OCI-M2 (cell line): ENCODE data around the gene FGGY.
"Not testable (repeated sequence)": the region's sequence is repeated elsewhere in the genome, so short reads cannot be mapped to it uniquely, and the experiment has no call there.

ENCODE experiments used
- DNase-seq: peaks from one replicate; lab custom pipeline; 2025; ENCODE audit not compliant: unreplicated experiment; lab: John Stamatoyannopoulos, UW

The FGGY gene

DNA sequence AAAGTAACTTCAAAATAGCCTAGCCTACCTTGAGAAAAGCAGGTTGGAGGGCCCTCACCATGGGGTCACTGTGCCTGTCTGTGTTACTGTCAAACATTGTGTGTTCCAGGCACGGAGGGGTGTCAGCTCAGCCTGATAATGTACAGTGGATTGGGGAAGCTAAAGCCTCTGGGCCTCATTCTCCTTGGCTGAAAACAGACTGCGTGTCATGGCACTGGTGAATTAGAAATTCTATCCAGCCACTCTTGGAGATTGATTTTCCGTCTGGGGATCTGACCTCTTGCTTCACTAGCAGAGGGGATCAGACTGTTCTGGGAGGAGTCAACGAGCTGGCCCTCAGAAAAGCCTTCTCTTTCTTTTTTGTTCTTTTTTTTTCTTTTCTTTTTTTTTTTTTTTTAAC, 394.4 kb downstream of the FGGY start:
- no peak for DNase-seq

DNA sequence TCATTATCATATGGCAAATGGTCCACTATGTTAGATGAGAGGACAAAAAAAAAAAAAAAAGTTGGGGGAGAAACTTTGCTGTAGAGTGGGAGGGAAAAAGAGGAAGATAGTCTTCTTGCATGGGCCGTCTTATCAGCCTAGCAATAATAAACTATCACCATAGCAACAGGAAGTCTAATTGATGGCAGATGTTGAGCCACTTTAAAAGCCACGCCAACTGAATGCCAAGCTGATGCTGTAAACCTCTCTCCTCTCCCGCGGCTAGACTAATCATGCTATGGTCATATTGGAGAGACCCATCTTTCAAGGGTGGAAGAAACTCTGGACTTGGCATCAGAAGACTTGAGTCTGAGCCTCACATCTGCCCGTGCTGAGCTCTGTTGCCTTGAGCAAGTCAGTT, 395.7 kb downstream of the FGGY start:
- no peak for DNase-seq

- DNase-seq = no peak
These were observed 396.5 kb downstream of the FGGY start for GRCh38 chr1:59693406-59693805.

- no peak for DNase-seq
These were observed 398.4 kb downstream of the FGGY start for GRCh38 chr1:59695252-59695651.

GRCh38 chr1:59696421-59697115, 399.7 kb downstream of the FGGY start:
- DNase-seq = no peak

DNA sequence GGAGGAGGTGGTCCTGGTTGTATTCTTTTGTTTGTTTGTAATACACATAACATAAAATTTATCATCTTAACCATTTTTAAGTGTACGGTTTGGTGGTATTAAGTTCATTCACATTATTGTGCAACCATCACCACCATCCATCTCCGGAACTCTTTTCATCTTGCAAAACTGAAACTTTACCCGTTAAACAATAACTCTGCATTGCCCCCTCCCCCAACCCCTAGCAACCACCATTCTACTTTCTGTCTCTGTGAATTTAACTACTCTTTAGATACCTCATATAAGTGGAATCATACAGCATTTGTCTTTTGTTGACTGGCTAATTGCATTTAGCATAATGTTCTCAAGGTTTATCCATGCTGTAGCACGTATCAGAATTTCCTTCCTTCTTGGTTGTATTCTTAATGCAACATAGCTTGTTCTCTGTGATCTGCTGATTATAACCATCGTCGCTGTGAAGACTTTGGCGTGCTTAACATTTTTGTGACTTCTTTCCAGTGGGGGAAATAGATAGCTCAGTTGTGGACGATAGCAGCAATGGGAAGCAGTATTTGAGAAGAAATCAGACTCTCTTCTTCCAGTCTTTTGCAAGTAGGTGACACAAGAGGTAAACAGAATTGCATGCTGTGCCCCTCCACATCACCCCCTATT, 400.4 kb downstream of the FGGY start:
- no peak for DNase-seq

DNA sequence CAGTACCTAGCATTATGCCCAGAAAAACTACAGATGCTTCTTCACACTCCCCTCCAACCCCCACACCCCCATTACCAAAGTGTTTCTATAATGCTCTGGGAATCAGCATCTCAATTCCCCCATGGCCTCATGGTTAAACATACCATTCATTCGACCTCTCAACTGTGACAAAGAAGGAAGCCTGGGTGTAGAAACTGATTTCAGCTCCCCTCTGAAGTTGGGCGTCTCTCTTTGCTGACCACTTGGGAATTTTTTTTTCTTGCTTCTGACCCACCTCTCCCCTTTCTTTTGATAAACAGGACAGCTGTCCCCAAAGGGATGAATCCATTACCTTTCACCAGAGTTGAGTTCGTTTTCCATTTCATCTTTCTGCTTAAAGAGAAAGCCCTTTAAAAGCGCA, 401.5 kb downstream of the FGGY start:
- DNase-seq = no peak

DNA sequence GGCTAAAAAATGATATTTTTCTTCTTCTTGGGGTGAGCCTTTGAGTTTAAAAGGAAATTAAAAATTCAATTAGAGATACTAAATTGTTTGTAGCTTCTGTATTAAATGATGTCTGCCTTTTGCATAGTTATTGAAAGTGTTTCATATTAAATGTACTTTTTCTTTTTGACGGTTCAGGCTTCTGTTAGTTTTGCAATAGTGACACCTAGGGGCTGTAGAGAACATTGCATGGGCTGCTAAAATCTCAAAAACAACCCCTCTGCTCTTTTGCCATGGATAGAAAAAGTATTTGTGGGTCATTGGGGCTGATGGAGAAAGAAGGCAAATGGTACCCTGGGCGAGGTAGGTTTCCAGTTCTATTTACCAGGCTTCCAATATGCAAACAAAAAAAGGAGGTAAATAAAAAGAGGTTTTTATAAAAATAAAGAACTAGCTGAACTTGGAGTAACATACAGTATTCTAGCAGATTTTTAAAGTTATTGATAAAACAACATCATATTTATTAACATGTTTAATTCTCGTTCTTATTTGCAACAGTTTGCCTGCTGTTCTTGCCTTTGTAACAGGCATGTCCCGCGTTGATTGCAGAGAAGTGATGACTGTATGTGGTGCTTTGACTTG, 402.4 kb downstream of the FGGY start:
- DNase-seq = no peak

GRCh38 chr1:59701376-59701775, 404.5 kb downstream of the FGGY start:
- no peak for DNase-seq

- no peak for DNase-seq
These were observed 406.5 kb downstream of the FGGY start for GRCh38 chr1:59703226-59703917.

- DNase-seq = no peak
These were observed 407.1 kb downstream of the FGGY start for GRCh38 chr1:59703918-59704378.

DNA sequence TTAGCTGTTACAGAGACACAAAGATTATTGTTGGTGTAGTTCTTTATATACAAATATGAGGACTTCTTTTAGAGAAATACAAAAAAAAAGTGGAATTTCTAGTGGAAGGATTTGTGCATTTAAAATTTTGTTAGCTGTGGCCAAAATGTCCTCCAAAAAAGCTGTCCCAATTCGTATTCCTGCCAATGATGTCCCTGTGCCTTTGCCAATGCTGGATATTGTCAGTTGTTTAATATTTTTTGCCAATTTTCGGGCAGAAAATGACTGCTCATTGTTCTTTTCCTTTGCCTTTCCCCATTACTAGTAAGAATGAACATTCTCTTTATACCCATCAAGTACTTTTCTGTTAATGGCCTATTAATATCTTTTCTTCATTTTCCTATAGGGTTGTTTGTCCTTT, 407.8 kb downstream of the FGGY start:
- DNase-seq = no peak

DNA sequence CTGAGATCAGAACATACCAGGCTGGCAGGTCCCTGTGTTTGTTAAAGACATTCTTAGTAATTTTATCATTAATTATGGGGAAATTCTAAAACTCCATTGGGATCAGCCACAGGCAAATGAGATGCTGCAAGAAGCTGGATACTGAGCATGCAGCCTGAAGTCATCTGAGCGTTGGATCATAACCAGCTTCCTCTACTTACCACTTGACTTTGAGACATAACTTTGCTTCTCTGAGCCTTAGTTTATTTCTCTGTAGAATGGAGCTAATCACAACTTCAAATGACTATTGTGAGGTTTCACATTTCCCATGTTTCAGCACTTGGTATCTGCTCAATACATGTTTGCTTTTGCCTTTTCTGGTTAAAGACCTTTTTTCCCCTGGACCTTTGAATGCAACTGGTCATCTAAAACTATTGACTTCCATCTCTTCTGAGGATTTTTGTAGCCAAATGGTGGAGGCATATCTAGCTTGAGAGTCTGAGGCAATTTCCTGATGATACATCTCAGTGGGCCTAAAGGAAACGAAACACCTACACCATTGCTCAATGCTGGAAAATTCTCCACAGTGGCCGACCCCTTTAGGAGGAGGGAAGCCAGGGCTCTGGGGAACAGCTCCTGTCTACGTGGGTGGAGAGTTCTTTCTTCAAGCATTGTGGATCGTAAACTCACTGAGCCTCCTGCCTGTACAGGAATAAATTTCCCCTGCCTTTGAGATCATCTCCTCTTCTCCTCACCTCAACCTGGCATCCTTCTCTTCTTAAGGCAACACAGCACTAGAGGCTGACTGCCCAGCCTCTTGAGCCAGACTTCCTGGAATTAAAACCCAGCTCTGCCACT, 408.8 kb downstream of the FGGY start:
- DNase-seq = no peak

DNA sequence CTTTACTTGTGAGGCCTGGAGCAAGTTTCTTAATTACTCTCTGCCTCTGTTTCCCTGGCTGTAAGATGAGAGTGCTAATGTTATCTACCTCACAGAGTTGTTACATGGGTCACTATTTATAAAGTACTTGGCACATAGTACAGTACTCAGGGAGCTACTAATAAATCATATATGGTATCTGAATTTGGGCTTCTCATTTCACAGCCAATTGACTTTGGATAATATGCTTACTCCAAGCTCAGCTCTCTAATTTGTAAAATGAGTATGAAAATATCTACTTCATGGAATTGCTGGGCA, 409.4 kb downstream of the FGGY start:
- DNase-seq = no peak

DNA sequence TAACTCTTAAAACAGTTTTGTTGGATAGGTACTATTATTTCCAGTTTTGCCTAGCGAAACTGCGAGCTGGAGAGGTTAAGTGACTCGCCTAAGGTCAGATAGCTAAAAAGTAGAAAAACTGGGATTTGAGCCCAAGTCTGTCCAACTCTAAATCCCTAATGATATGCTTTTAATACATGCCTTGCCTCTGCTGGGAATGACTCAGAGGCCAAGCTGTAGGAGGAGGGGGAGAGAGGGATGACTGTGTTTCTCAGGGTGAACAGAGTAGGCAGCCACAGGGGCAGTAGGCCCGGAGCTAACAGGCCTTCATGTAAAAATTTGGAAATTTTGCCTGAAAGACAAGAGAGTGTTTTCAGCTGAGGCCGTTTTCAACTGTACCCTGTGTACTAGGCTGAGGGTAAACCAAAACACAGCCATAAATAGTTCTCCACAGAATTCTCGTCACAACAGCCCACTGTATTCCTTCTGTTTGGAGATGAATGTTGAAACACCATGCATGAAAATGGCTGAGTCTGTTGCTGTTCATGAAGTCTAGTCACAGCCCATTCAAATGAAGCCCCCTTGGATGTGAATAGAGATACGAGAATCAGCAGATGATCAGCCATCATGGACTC, 410.4 kb downstream of the FGGY start:
- no peak for DNase-seq

DNA sequence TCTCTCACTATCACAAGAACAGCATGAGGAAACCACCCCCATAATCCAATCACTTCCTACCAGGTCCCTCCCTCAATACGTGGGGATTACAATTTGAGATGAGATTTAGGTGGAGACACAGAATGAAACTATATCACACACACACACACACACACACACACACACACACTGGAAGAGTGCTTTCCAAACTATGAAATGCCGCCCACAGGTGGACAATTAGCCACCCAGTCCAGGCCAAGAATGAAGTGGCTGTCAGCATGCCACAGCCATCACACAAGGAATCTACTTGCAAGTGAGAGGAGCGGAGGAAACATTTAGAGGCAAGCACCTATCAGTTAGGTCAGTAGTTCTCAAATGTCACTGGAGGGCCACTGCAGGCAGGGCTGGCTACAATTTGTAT, 412.4 kb downstream of the FGGY start:
- no peak for DNase-seq

- not testable (repeated sequence) for DNase-seq
These were observed 414.0 kb downstream of the FGGY start for GRCh38 chr1:59710920-59711319.

DNA sequence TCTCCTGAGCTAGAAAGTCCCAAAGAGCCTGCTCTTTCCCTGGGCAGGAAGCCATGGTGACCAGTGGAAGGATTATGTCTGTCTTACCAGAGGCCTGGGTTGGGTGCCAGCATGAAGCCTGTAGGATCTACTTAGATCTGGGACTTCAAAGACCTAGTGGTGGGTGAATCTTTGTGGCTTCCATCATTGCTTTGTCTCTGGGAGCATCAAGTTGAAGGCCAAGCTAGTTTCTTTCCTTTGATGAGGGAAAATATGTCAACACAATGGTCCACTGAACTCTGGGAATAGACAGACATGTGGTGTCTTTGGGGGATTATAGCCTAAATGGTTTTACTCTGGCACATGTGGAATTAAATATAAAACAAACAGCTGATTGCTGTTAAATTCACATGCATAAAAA, 417.3 kb downstream of the FGGY start:
- DNase-seq = no peak

DNA sequence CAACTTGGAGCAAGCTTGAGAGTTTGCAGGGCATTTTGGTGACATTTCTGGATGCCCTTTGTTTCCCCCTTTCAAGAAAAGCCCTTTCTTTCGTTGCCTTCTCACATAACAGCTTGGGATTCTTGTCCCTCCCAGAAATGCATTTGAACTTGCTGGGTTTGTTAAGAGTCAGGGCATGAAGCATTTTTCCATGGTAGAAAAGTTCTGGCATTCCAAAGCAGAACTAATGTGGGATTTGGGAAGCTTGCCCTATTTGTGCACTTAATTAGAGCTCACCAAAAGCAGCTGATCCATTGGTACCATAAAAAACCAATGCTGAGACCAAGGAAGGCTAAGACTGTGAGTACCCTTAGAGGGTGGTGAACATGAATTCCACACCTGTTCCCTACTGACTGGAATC, 418.1 kb downstream of the FGGY start:
- DNase-seq = no peak

DNA sequence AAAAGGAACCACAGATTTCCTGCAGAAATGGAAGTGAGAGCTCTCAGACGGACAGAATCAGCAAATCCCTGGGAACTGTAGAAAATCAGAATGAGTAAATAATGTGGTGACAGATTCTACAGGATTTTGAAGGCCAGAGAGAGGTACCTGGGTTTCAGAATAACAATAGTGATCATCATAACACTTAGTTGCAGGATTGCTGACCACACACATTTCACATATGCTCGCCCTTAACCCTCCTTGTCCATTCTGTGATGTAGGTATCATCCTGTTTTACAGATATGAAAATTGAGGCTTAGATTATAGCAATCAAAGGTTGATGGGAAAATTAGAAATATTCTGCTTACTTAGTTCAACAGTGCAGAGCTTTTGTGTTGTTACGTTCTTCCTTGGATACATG, 419.9 kb downstream of the FGGY start:
- no peak for DNase-seq
